ENCODE data around the gene XBP1.

DNA sequence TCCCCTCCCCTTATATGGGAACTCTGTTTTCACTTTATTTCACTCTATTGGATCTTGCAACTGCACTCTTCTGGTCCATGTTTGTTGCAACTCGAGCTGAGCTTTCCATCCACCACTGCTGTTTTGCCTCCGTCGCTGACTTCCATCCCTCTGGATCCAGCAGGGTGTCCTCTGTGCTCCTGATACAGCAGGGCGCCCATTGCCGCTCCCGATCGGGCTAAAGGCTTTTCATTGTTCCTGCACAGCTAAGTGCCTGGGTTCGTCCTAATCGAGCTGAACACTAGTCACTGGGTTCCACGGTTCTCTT is 39.0 kb downstream of the XBP1 start:
- TF ChIP-seq, protein P1, sequence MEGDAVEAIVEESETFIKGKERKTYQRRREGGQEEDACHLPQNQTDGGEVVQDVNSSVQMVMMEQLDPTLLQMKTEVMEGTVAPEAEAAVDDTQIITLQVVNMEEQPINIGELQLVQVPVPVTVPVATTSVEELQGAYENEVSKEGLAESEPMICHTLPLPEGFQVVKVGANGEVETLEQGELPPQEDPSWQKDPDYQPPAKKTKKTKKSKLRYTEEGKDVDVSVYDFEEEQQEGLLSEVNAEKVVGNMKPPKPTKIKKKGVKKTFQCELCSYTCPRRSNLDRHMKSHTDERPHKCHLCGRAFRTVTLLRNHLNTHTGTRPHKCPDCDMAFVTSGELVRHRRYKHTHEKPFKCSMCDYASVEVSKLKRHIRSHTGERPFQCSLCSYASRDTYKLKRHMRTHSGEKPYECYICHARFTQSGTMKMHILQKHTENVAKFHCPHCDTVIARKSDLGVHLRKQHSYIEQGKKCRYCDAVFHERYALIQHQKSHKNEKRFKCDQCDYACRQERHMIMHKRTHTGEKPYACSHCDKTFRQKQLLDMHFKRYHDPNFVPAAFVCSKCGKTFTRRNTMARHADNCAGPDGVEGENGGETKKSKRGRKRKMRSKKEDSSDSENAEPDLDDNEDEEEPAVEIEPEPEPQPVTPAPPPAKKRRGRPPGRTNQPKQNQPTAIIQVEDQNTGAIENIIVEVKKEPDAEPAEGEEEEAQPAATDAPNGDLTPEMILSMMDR (IDR thresholded peaks at IDR 0.05 in 4 of 5, conservative IDR thresholded peaks at IDR 0.05 in 1 of 5), result no peak
- no peak for TF ChIP-seq POLR2A (IDR thresholded peaks at IDR 0.05)

Measured in gastrocnemius medialis (tissue), 4 donors.